Stimulated activated naive CD4-positive, alpha-beta T cell (primary cell): ENCODE measurements around the gene FUZ.

Source experiments
- DNase-seq, 6 experiments: peaks; one replicate each; lab custom pipeline; 2025; lab: John Stamatoyannopoulos, UW

The FUZ gene

DNA sequence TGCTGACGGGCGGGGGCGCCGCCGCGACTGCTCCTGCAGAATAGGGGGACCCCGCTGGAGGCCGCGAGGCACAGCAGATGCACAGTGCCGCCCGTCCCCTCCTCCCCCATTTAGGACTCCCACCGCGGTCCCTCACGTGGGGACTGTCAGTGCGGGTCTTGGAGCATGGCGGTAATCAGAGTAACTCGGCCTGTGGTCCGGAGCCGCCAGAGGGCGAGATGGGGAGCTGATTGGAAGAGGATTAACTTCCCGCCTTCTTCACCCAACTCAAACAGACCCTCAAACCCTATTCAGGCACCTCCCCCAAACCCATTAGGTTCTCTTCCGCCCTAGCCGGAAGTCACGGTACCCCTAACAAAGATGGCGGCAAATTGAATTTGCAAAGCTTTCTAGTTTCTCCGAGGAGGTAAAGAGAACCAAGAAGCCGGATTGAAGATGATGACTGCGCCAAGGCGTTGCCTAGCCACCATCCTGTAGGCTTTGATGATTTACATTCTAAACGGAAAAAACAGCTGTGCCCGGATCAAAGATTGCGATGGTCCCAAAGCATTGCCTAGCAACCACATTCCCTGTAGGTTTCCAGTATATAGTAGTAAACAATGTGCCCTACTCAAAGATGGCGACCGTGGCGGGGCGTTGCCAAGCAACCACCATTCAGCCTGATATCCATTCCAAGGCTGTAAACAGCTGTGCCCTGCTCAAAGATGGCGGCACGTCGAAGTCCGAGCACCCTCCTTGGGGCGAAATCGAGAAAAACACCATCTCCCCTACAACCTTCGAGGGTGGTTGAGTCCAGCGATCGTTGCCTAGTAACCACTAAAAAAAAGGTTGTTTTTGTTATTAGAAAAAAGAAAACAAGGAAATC, at the start of gene FUZ:
FUZ (minus strand) TSS at position 296 of the 865 bp plus-strand sequence; CDS start at position 110, 186 bp downstream.
- peak; percentile 79 to 94 (median 90) for DNase-seq

- no peak for DNase-seq
Observed at GRCh38 chr19:49862391-49863253, 49.5 kb upstream of the FUZ start.

DNA sequence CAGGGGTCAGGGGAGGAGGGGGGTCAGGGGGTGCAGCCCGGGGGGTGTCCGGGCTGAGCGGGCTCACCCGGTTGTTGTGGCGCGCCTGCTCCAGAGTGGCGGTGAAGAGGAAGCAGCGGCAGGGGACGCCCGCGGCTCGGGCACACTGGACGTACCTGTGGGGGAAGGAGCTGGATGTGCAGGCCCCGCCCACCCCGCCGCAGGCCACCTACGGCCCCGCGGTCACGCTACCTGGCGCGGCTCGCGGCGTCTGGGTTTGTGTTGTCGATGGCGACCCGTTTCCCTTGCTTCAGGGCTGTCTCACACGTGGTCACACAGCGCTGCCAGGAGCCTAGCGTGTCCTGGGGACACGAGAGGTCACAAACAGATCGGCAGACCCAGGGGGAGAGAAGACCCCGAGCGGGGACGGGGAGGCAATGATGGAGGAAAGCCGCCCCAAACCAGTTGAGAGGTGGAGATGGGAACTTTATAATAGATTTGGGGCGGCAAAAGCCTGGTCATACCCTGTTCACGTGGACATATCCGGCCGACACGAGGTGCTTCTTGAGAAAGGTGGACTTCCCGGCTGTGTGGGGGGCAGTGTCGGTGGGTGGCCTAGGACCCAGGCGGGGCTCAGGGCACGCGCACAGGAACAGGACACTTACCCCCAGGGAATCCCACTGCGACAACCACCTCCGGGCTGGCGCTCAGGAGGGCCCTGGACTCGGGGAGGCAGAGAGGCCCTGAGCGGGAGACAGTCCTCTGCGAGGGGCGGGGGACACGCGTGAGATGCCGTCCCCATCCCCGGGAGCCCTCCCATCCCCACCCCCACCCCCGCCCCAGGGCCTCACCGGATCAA, 48.7 kb upstream of the FUZ start:
- no peak for DNase-seq

DNA sequence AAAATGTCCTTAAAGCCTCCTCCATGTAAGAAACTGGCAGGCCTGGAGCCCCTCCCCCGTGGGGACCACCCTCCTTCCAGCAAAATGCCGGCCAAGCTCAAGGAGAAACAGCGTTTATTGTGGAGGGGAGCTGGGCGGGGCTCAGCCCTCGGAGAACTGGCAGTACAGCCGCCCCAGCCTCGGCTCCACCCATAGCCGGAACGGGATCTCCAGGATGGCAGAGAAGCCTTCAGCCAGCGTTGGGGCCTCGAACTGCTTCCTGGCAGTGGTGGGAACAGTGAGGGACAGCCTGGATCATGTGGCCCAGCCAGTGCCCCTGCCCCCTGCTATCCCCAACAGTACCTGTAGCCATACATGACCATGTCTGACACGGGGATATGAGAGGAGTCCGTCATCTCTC, 48.0 kb upstream of the FUZ start:
- no peak for DNase-seq

- DNase-seq, result no peak
Observed at GRCh38 chr19:49860336-49861102, 47.4 kb upstream of the FUZ start.

- no peak for DNase-seq
Observed at GRCh38 chr19:49859682-49860335, 46.7 kb upstream of the FUZ start.

- no peak for DNase-seq
Observed at GRCh38 chr19:49858088-49858985, 45.2 kb upstream of the FUZ start.

DNA sequence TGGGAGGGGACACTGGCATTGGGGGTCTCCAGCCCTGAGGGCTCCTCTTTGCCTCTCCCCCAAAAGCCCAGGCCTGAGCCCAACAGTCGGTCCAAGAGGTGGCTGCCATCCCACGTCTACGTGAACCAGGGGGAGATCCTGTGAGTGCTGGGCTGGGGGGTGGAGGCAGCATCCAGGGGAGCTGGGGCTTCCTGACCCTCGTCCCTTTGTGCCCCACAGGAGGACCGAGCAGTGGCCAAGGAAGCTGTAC, 44.7 kb upstream of the FUZ start:
- no peak for DNase-seq

DNA sequence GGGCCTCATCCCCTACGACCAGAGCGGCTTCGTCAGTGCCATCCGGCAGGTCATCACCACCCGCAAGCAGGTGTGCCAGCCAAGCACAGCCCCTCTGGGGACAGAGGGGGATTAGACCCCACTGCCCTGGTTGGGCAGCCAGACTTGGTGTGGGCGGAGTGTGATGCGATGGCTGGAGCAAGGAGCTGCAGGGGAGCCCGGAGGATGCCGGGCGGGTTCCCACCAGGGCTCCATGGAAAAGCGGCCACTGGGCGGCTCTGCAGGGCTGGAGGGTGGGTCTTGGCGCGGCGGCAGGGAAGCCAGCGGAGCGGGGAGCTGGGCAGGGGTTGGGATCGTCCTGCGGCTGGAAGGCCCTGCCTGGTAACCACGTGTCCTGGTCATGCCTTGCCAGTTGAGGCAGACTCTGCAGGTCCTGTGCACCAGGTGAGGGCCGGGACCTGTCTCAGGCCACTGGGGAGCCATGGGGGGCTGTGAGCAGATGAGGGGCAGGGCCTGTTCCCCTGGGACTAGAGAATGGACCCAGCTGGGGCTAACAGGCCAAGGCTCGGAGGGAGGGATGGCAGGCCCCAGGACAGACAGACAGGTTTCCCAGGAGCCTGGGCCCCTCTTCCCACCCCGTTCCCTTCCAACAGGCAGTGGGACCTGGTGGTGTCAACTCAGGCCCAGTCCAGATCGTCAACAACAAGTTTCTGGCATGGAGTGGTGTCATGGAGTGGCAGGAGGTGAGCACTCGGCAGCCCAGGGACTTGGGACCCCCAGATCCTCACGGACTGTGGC, 44.2 kb upstream of the FUZ start:
- no peak for DNase-seq

DNA sequence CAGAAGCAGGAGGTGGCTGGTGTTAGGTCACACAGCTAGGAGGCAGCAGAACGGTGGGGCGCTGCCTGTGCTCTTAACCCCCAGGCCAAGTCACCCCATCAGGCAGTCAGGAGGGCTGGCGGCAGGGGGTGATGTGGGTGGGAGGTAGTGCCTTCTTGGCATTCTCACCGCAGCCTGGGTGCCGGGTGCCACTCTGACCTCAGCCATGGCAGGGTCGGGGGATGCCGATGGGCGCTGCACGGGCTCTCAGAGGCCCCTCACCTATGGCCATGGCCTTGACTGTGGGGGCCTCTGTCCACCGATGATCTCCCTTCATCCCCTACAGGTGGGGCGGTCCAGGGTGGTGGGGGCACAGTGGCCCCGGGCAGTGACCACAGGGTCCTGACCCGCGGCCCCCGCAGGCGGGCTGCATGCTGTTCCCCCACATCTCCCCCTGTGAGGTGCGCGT, 43.5 kb upstream of the FUZ start:
- no peak for DNase-seq

GRCh38 chr19:49855676-49856573, 42.8 kb upstream of the FUZ start:
- DNase-seq, result no peak

- DNase-seq, result no peak
Observed at GRCh38 chr19:49855277-49855675, 42.2 kb upstream of the FUZ start.

DNA sequence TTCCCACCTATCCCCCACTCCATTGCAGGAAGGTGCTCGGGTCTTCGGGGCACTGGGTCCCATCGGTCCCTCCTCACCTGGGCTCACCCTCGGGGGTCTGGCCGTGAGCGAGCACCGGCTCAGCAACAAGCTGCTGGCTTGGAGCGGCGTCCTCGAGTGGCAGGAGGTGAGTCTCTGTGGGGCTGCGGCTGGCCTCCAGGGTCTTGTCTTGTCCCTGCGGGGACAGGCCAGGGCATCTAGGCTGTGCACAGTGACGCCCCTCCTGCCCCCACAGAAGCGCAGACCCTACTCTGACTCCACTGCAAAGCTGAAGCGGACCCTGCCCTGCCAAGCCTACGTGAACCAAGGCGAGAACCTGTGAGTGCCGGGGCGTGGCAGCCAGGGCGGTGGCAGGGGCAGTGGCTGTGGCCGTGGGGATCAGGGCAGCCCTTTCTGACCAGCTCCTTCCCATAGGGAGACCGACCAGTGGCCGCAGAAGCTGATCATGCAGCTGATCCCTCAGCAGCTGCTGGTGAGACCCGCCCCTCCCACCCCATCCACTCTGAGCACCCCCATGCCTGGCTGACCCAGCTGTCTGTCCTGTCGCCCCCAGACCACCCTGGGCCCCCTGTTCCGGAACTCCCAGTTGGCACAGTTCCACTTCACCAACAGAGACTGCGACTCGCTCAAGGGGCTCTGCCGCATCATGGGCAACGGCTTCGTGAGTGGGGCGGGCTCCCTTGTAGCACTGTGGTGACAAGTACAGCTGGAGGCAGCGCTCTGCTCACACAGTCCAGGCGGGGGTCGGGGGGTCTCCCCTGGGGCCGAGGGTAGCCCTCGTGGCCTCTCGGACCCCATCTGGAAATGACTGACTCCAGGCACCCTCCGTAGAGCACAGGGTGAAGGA, 41.5 kb upstream of the FUZ start:
- DNase-seq, result no peak

DNA sequence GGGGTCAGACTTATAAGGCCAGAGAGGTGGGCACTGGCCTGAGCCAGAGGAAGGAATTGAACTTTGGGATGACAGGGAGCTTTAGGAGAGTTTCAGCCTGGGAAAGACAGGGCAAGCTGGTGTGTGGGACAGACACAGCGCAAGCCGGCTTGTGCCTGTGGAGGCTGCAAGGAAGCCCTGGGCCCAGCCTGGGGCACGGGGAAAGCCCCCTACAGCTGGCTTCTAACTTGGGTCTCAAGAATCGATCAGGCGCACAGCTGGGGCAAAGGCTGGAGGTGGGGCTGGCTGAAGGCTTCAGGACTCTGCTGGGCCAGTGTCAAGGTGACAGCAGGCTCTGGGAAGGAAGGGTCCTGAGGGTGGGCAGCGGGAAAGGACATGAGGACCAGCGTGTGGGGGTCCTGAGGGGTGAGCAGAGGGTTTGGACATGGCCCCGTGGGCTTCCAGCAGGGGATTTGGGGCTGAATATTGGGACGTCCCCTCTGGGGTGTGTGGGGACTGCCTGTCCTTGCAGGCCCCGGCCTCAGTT, 40.8 kb upstream of the FUZ start:
- DNase-seq, result no peak

GRCh38 chr19:49852631-49853126, 39.6 kb upstream of the FUZ start:
- no peak for DNase-seq

DNA sequence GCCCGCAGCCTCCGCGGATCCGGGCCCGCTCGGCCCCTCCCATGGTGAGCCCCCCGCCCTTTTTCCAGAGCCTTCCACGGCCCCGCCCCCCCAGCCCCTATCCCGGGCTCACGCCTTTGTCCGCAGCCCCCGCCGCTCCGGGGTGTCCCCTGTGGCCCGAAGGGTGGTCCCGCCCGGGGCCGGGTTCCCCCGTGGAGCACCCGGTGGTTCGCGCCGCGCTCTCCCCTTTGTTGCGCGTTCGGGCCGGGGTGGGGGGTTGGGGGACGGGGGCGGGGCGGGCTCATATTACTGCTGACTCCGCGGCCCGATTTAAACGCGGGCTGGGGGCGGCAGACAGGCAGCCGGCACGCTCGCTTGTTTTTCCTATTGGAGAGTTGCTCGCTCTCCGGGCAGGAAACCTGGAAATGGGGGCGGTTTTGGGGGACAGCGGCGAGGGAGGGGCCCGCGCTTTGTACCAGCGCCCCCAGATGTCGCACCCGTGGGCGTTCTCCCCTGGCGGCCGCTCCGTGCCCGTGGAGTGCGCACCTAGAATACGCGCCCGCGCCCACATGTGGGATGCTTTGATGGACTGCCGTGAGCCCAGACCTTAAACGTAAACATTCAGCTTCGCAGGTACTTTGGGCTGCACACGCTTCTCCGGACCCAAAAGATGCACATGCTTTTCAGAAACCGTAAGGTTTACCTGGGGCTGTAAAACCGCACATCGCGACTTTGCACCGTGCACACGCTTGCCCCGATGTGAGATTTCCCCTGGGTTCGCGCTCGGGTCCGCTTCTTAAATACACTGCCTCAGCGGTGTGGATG, 38.6 kb upstream of the FUZ start:
- DNase-seq, result peak in 5 of 6 experiments; percentile 22 to 58 (median 53)
